GM23338 (cell line): ENCODE data around the gene ENDOU. TPM values are rescaled to one million over a fixed set of nuclear protein-coding genes. Genes with fewer than 3 reads are reported as not detected.

ENCODE experiments used
- ATAC-seq: fragments of 200-7000 bp; cut with Tn5 transposase; 3 replicates; pipeline ENCODE4 v1.9.1; 2020
- DNase-seq: peaks from one replicate; pipeline ENCODE4 v3.0.0-alpha.2; 2015; ENCODE audit warnings: low spot score
- H2AFZ ChIP-seq: fragments of 200-600 bp; sonication (generic); 2 replicates; pipeline ENCODE4 v1.8.0; 2016; ENCODE audit warnings: antibody characterized with exemption, mild to moderate bottlenecking, moderate library complexity
- H3F3A ChIP-seq: fragments of 200-600 bp; sonication (generic); replicated peaks from 2 replicates; pipeline ENCODE4 v1.8.0; 2017; ENCODE audit warnings: antibody characterized with exemption, mixed run types, low read depth
- H3K27ac ChIP-seq: fragments of 200-600 bp; sonication (generic); 2 replicates; pipeline ENCODE4 v1.6.1; 2016; ENCODE audit warnings: low read depth
- H3K27me3 ChIP-seq: fragments of 200-600 bp; sonication (generic); 2 replicates; pipeline ENCODE4 v1.8.0; 2016; ENCODE audit warnings: mild to moderate bottlenecking, mixed run types, moderate library complexity; ENCODE audit not compliant: insufficient read depth
- H3K36me3 ChIP-seq: fragments of 200-600 bp; sonication (generic); 2 replicates; pipeline ENCODE4 v1.8.0; 2016; ENCODE audit warnings: mild to moderate bottlenecking; ENCODE audit not compliant: insufficient read depth
- H3K4me1 ChIP-seq: fragments of 200-600 bp; sonication (generic); 2 replicates; pipeline ENCODE4 v1.8.0; 2016; ENCODE audit warnings: mild to moderate bottlenecking, moderate library complexity; ENCODE audit not compliant: insufficient read depth
- H3K4me2 ChIP-seq: fragments of 200-600 bp; sonication (generic); 2 replicates; pipeline ENCODE4 v1.7.1; 2017; ENCODE audit warnings: mixed run types
- H3K4me3 ChIP-seq: fragments of 200-600 bp; sonication (generic); 2 replicates; pipeline ENCODE4 v1.6.1; 2016; ENCODE audit warnings: mixed run types
- H3K79me2 ChIP-seq: fragments of 200-600 bp; sonication (generic); replicated peaks from 2 replicates; pipeline ENCODE4 v1.8.0; 2017; ENCODE audit warnings: mild to moderate bottlenecking; ENCODE audit not compliant: insufficient read depth
- H3K9me2 ChIP-seq: fragments of 200-600 bp; sonication (generic); 2 replicates; pipeline ENCODE4 v1.8.0; 2017; ENCODE audit not compliant: insufficient read depth
- H4K20me1 ChIP-seq: fragments of 200-600 bp; sonication (generic); replicated peaks from 2 replicates; pipeline ENCODE4 v1.8.0; 2017; ENCODE audit warnings: mild to moderate bottlenecking; ENCODE audit not compliant: insufficient read depth
- H3K27ac Mint-ChIP-seq: 2 replicates; pipeline ENCODE4 v1.8.0; 2020; ENCODE audit warnings: inconsistent platforms, mild to moderate bottlenecking, moderate library complexity, mixed read lengths
- H3K27me3 Mint-ChIP-seq: 3 replicates; pipeline ENCODE4 v1.8.0; 2022; ENCODE audit warnings: low read depth, mild to moderate bottlenecking, moderate library complexity, mixed read lengths, inconsistent platforms; ENCODE audit not compliant: insufficient read depth, poor library complexity
- H3K36me3 Mint-ChIP-seq: 3 replicates; pipeline ENCODE4 v1.8.0; 2021; ENCODE audit warnings: low read depth, mild to moderate bottlenecking, inconsistent platforms, moderate library complexity, mixed read lengths
- H3K4me1 Mint-ChIP-seq: 3 replicates; pipeline ENCODE4 v1.8.0; 2020; ENCODE audit warnings: mild to moderate bottlenecking, inconsistent platforms, mixed read lengths
- H3K4me3 Mint-ChIP-seq: 3 replicates; pipeline ENCODE4 v1.8.0; 2021; ENCODE audit warnings: moderate library complexity, mild to moderate bottlenecking, inconsistent platforms, mixed read lengths
- H3K9me3 Mint-ChIP-seq: 3 replicates; pipeline ENCODE4 v1.8.0; 2020; ENCODE audit warnings: moderate library complexity, mild to moderate bottlenecking, inconsistent platforms, mixed read lengths
- EZH2phosphoT487 ChIP-seq: fragments of 200-600 bp; sonication (generic); IDR thresholded peaks from one replicate; pipeline ENCODE4 v1.8.1; 2018; ENCODE audit warnings: antibody characterized with exemption; ENCODE audit not compliant: unreplicated experiment
- JUNB ChIP-seq: IDR thresholded peaks from one replicate; pipeline ENCODE4 v1.6.1; 2016; ENCODE audit warnings: antibody characterized with exemption; ENCODE audit not compliant: unreplicated experiment
- NANOG ChIP-seq: IDR thresholded peaks from 2 replicates; pipeline ENCODE4 v1.6.1; 2016; ENCODE audit warnings: antibody characterized with exemption, borderline replicate concordance
- POLR2AphosphoS5 ChIP-seq: IDR thresholded peaks from 2 replicates; pipeline ENCODE4 v1.6.1; 2016; ENCODE audit warnings: antibody characterized with exemption, low read depth
- REST ChIP-seq: IDR thresholded peaks from one replicate; pipeline ENCODE4 v1.6.1; 2018; ENCODE audit warnings: antibody characterized with exemption; ENCODE audit not compliant: unreplicated experiment
- STAT1 ChIP-seq: IDR thresholded peaks from one replicate; pipeline ENCODE4 v1.6.1; 2016; ENCODE audit warnings: antibody characterized with exemption; ENCODE audit not compliant: unreplicated experiment
- ZNF331 ChIP-seq: fragments of 250-450 bp; sonication (Bioruptor Pico); IDR thresholded peaks from 2 replicates; pipeline ENCODE4 v1.5.0; 2020; ENCODE audit warnings: low read depth, mild to moderate bottlenecking, moderate library complexity
- polyA plus RNA-seq: library from polyadenylated mRNA; unstranded; fragments of >200 nt; fragmentation: Nextera tagmentation; extraction: Ambion mirVana; gene quantifications from 2 replicates; pipeline ENCODE4 v1.2.1, GENCODE V29; 2016
- total RNA-seq: library from RNA; depleted of rRNA; stranded (reverse); fragments of >200 nt; shearing (Covaris generic); gene quantifications from 2 replicates; pipeline ENCODE4 v1.2.3, GENCODE V29; 2014
- TF ChIP-seq, protein P1 (sequence below), 2 experiments: fragments of 200-600 bp in 1 of 2; sonication (generic) in 1 of 2; conservative IDR thresholded peaks; 2 replicates each; pipeline versions ENCODE4 v1.5.1 to v1.6.1; 2016 to 2017; ENCODE audit warnings: antibody characterized with exemption in 2 of 2, low read depth in 2 of 2, mild to moderate bottlenecking in 2 of 2, moderate library complexity in 1 of 2
- TF ChIP-seq, protein P2 (sequence below): IDR thresholded peaks from 2 replicates; pipeline ENCODE4 v1.6.1; 2016; ENCODE audit warnings: antibody characterized with exemption

Gene ENDOU
- total and polyA plus RNA-seq, 2 experiments from 2014 or later, result not detected

DNA sequence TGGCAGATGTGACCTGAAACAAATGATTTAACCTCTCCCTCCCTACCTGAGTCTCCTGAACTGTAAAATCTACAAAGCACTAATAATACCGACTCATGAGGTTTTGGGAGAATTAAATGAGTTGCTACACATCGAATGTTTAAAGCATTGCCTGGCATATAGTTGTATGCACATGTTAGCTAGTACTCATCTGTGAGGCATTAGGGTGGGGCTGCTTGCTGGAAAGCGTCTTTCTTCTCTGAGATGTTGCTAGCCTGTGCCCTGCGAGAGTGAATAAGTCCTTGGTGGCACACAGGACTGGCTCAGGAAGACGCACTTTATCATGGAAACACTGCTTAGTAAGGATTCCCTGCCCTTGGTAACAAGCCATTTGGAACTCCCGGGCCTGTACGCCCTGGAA lies 27.3 kb upstream of the ENDOU start:
- Mint-ChIP-seq H3K4me3 (no peak overlapping the region), H3K27ac (peak overlapping the region; percentile 34), H3K27me3 (peaks cover 7% of the 10 kb centered on the region), H3K36me3 (peaks cover 4% of the 10 kb centered on the region; the same call in 1 of the 3 replicates), H3K9me3 (no peaks in the 10 kb centered on the region), H3K4me1 (peaks cover 52% of the 10 kb centered on the region)
- Histone ChIP-seq H3K27ac (peak overlapping the region; percentile 76; the same call in 1 of the 2 replicates), H4K20me1 (no peaks in the 10 kb centered on the region), H3F3A (no peaks in the 10 kb centered on the region), H3K4me1 (peaks cover 19% of the 10 kb centered on the region), H3K4me3 (no peak overlapping the region), H2AFZ (no peak overlapping the region), H3K36me3 (no peaks in the 10 kb centered on the region), H3K4me2 (peak overlapping the region; percentile 73; the same call in 1 of the 2 replicates), H3K27me3 (no peaks in the 10 kb centered on the region), H3K79me2 (no peaks in the 10 kb centered on the region), H3K9me2 (no peaks in the 10 kb centered on the region)
- TF ChIP-seq, protein P1, sequence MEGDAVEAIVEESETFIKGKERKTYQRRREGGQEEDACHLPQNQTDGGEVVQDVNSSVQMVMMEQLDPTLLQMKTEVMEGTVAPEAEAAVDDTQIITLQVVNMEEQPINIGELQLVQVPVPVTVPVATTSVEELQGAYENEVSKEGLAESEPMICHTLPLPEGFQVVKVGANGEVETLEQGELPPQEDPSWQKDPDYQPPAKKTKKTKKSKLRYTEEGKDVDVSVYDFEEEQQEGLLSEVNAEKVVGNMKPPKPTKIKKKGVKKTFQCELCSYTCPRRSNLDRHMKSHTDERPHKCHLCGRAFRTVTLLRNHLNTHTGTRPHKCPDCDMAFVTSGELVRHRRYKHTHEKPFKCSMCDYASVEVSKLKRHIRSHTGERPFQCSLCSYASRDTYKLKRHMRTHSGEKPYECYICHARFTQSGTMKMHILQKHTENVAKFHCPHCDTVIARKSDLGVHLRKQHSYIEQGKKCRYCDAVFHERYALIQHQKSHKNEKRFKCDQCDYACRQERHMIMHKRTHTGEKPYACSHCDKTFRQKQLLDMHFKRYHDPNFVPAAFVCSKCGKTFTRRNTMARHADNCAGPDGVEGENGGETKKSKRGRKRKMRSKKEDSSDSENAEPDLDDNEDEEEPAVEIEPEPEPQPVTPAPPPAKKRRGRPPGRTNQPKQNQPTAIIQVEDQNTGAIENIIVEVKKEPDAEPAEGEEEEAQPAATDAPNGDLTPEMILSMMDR (conservative IDR thresholded peaks at IDR 0.05; ENCODE audit: low read depth in 2 of 2), result no peak
- no peak for TF ChIP-seq POLR2AphosphoS5
- TF ChIP-seq ZNF331 (CRISPR knock-in tag), result no peak
- TF ChIP-seq JUNB, result no peak
- TF ChIP-seq, protein P2, sequence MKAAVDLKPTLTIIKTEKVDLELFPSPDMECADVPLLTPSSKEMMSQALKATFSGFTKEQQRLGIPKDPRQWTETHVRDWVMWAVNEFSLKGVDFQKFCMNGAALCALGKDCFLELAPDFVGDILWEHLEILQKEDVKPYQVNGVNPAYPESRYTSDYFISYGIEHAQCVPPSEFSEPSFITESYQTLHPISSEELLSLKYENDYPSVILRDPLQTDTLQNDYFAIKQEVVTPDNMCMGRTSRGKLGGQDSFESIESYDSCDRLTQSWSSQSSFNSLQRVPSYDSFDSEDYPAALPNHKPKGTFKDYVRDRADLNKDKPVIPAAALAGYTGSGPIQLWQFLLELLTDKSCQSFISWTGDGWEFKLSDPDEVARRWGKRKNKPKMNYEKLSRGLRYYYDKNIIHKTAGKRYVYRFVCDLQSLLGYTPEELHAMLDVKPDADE, result no peak
- ATAC-seq (no peak), DNase-seq (no peak)

GRCh38 chr12:47752121-47752520 lies 26.8 kb upstream of the ENDOU start:
- H3K79me2 ChIP-seq, result no peaks in the 10 kb centered on the region
- no peaks in the 10 kb centered on the region for H3F3A ChIP-seq
- no peaks in the 10 kb centered on the region for H3K27me3 ChIP-seq
- Mint-ChIP-seq H3K27ac (no peak overlapping the region), H3K36me3 (peaks cover 4% of the 10 kb centered on the region; the same call in 1 of the 3 replicates), H3K4me3 (no peak overlapping the region), H3K4me1 (peaks cover 51% of the 10 kb centered on the region), H3K9me3 (no peaks in the 10 kb centered on the region), H3K27me3 (peaks cover 8% of the 10 kb centered on the region)
- H4K20me1 ChIP-seq, result no peaks in the 10 kb centered on the region
- peaks cover 16% of the 10 kb centered on the region for H3K4me1 ChIP-seq
- H3K4me2 ChIP-seq, result no peak overlapping the region
- ATAC-seq (no peak), DNase-seq (no peak)
- H2AFZ ChIP-seq, result no peak overlapping the region
- no peaks in the 10 kb centered on the region for H3K36me3 ChIP-seq
- no peak overlapping the region for H3K4me3 ChIP-seq
- H3K9me2 ChIP-seq, result no peaks in the 10 kb centered on the region
- no peak overlapping the region for H3K27ac ChIP-seq
- TF ChIP-seq REST (no peak), POLR2AphosphoS5 (no peak), EZH2phosphoT487 (no peak), ZNF331 (CRISPR knock-in tag) (no peak), NANOG (no peak), STAT1 (no peak)
